OCI-LY3 (cell line): ENCODE results near the gene ITPKB.

Source experiments
- CTCF ChIP-seq: fragments of 200-600, 300-600 bp; sonication (generic); IDR thresholded peaks from 2 replicates; pipeline ENCODE4 v1.5.1; 2014; ENCODE audit warnings: antibody characterized with exemption, low read length, low read depth
- EZH2phosphoT487 ChIP-seq: fragments of 200-600 bp; shearing (Covaris generic); IDR thresholded peaks from 2 replicates; pipeline ENCODE4 v1.6.1; 2018; ENCODE audit warnings: antibody characterized with exemption, mixed run types, low read depth

- TF ChIP-seq CTCF (no peak), EZH2phosphoT487 (no peak)
Observed at GRCh38 chr1:226784081-226785049, 45.3 kb upstream of the ITPKB start.
